Stimulated activated CD4-positive, alpha-beta T cell treated with anti-CD3 and anti-CD28 coated beads, Interleukin-12 subunit alpha, Interleukin-12 subunit beta, amount 100 ng/mL, for 24 hours (primary cell): ENCODE results near the gene ACOT12.
"Not testable (repeated sequence)": the region's sequence is repeated elsewhere in the genome, so short reads cannot be mapped to it uniquely, and the experiment has no call there.

ENCODE experiments used
- DNase-seq, 2 experiments: peaks; one replicate each; pipeline ENCODE4 v3.0.0-alpha.2; 2020; ENCODE audit warnings: low read depth in 2 of 2

ACOT12 gene

GRCh38 chr5:81338213-81338612, 55.7 kb downstream of the ACOT12 start:
- DNase-seq, result not testable (repeated sequence)

- no peak for DNase-seq
Measured at GRCh38 chr5:81337803-81338202, 56.1 kb downstream of the ACOT12 start.

DNA sequence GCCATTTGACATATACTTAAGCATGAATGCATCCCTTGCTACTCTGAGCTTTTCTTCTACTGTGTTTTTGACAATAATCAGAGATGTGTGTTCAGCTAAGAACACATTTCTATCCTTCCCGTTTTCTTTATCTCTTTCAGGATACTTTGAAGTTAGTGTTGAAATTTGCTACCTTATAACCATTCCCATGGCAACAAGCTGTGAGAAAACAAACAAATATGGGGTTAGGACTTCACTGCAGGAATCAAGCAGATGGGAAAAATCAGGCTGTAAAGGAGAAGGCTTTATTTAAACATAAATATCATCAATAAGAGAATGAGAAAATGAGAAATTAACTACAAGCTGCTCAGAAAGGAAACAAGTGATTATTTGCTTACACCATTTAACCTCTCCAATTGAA, 57.4 kb downstream of the ACOT12 start:
- DNase-seq, result no peak

GRCh38 chr5:81335946-81336345, 58.0 kb downstream of the ACOT12 start:
- no peak for DNase-seq

DNA sequence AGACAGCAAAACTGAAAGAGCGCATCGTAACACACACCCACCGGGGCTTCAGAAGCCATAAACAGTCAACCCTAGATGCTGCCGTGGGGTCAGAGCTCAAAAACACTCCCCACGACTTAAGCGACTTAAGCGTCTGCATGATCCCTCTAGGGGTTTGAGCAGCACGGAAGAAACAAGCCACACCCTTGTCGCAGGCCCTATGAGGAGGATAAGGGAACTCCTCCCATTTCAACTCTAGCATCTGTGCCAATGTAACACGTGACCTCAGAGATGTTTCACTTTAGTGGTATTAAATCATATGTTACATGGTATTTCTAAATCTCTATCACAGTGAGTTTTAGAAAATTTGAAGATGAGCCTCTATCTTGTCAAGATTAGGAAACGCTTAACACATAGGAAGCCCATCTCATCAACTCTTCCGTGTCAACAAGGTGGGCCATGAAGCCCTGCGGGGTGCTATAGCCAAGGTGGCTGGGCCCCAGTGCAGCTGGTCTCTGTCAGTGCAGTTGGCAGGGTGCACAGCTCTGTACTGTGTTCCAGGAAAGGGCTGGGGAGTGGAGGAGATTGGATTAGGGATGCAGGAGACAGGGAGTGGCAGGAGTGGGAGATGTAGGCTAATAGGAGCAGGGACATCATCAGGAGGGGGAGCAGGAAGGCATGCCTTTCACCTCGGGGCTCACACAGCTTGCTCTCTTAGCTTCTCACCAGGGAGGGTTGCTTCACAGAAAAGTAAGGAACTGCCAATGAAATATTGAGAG, 59.5 kb downstream of the ACOT12 start:
- no peak for DNase-seq

DNA sequence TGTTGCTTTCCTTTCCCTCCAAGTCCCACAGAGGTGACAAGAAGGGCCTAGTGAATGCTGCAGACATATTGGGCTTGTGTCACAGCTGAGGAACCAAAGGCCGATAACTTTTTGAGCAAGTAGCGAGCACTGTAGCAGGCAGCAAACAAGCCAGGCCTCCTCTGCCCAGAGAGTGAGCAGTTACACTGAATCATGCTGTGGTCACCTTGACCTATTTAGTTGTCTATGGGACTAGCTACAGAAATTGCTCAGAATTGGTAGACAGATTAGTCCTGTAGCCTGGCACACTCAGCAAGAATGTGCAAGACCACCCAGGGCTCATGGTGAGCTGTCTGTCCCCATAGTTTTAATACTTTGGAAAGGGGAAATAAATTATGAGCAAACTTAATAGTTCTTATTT, 67.4 kb downstream of the ACOT12 start:
- no peak for DNase-seq

GRCh38 chr5:81317536-81317935, 76.4 kb downstream of the ACOT12 start:
- DNase-seq, result no peak

DNA sequence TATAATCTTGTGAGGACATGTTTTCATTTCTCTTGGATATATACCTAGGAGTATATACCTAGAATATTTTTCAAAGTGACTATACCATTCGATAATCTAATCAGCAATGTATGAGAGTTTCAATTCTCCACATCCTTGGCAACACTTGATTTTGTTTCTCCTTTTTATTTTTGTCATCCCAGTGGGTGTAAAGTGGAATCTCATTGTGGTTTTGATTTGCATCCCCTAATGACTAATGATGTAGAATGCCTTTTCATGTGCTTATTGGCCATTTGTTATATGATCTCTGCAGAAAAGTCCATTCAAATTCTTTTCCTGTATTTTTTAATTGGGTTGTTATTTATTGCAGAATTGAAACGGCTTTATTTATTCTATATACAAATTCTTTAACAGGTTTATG, 77.4 kb downstream of the ACOT12 start:
- DNase-seq, result no peak

- DNase-seq, result no peak
Measured at GRCh38 chr5:81315830-81316229, 78.1 kb downstream of the ACOT12 start.

DNA sequence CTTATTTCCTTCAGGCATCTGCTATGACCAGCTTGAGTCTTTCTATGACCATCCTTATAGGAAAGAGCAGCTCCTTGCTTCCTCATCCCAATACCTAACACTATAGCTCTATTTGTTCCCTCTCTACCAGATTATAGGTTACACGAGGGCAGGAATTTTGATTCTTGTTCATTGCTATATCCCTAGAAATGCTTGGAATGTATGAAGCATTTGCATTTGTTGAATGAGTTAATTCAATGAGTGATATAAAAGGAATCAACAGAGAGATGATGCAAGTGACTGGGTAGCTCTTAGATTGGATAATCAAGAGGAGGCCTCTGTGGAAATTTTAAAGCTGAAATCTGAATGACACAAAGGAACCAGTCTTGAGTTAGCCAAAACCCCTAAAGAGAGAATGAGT, 78.6 kb downstream of the ACOT12 start:
- no peak for DNase-seq

GRCh38 chr5:81314581-81314980, 79.4 kb downstream of the ACOT12 start:
- no peak for DNase-seq

GRCh38 chr5:81313686-81314085, 80.2 kb downstream of the ACOT12 start:
- DNase-seq, result no peak

- DNase-seq, result no peak
Measured at GRCh38 chr5:81313278-81313677, 80.7 kb downstream of the ACOT12 start.

GRCh38 chr5:81310402-81311063, 83.4 kb downstream of the ACOT12 start:
- no peak for DNase-seq

DNA sequence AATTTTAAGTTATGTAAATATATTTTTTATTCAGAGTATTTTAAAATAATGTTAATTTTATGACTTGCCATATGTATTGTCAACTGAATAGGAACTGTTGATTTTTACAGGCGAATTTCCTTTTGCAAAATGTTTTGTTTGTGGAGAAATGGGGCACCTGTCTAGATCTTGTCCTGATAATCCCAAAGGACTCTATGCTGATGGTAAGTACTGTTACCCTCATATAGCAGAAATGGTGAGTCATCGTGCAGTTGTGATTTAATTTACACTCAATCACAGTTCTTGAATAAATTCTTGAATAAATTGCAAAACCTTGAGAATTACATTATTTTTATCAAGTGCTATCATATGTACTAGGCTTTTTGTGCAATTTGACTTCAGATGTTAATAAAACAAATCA, 85.1 kb downstream of the ACOT12 start:
- DNase-seq, result no peak

DNA sequence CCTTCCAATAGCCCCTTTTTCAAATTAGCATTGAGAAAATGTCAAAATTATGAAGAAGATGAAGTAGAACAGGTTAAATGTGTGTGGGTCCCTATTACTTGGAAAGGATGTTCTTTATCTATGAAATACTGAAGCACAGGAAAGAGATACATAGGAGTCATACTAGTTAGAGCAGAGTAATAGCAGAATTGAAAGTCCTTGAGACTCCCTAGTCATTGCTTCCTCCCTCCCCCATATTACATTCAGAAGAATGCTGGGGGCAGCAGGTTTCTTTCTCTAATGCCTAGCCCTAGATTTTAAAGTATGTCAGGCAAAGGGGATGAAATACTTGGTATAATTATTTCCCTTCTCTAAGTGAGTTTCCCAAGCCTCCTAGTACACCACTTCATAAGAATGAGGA, 88.1 kb downstream of the ACOT12 start:
- DNase-seq, result no peak

DNA sequence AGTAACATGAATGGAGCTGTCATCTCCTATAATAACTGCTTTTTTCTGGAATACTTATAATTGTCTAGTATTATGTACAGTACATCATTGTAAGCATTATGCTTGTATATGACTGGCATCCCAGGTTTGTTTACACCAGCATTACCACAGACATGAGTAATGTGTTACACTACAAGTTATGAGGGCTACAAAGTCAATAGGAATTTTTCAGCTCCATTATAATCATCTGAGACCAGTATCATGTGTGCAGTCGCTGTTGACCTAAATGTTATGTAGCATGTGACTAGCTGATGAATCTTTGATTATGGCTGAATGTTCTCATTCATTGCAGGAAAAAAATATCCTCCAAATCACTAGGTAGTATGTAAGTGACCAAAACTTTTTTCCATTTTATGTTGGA, 90.4 kb downstream of the ACOT12 start:
- no peak for DNase-seq

DNA sequence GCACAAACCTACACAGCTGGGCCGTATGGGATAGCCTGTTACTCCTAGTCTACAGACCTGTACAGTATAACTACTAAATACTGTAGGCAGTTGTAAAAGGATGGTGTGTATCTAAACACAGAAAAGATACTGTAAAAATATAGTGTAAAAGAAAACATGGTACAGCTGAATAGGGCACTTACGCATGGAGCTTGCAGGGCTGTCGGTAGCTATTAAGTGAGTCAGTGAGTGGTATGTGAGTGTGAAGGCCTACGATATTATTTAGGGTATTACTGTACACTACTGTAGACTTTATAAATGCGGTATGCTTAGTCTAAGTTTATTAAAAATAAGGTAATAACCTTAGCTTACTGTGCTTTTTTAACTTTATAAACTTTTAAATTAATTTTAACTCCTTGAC, 91.3 kb downstream of the ACOT12 start:
- no peak for DNase-seq

- DNase-seq, result peak; percentile 88 to 90
Measured at GRCh38 chr5:81301271-81302015, 92.5 kb downstream of the ACOT12 start, which contains the start of gene ZCCHC9. TSS of gene ZCCHC9 (plus strand) at chr5:81301587. CDS start at chr5:81304758, 3,171 bp downstream.

DNA sequence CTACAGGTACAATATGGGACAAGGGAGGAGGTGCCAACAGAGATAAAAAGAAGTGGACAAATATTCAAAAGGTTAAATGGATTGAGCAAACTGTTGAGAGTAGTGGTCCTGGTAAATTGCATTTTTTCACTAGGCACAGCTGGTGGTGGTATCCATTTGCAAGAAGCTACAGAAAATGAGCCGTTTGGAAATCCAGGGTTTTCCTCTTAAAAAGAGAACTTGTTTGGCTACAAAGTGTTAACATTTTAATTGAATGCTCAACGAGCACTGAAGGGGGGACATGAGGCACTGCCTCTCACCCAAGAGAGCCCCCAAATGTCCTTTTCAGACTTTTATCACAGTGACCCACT, 93.0 kb downstream of the ACOT12 start:
- DNase-seq, result no peak

- DNase-seq, result no peak
Measured at GRCh38 chr5:81297531-81297930, 96.4 kb downstream of the ACOT12 start.

DNA sequence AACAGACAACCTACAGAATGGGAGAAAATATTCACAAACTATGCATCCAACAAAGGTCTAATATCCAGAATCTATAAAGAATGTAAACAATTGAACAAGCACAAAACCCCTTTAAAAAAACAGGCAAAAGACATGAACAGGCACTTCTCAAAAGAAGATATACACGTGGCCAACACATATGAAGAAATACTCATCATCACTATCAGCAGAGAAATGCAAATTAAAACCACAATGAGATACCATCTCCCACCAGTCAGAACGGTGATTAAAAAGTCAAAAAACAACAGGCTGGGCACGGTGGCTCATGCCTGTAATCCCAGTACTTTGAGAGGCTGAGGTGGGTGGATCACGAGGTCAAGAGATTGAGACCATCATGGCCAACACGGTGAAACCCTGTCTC, 99.9 kb downstream of the ACOT12 start:
- not testable (repeated sequence) for DNase-seq

DNA sequence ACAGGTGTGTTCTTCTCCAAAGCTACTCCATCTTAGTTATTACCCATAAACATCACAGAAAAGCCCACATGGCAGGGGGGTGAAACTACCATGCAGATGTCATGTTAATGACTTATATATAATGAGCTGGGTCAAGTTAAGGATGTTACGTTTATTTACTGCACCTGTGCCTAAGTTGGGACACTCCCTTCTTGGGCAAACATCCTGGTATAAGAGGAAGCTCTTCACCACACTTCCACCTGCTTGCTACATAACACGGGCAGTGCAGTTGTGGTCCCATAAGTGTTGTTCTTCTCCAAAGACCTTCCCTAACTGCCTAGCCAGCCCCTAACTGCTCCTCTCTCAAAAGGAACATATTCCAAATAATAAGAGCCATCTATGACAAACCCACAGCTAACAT, 101.8 kb downstream of the ACOT12 start:
- DNase-seq, result no peak
